Osteocyte (in vitro differentiated cells): ENCODE measurements around the gene CTSC. TPM values are rescaled to one million over a fixed set of nuclear protein-coding genes. Genes with fewer than 3 reads are reported as not detected.
A peak's percentile ranks its signal among the peaks of the same experiment; 100 is the strongest.

Source experiments
- DNase-seq: peaks from one replicate; pipeline ENCODE4 v3.0.0; 2021; ENCODE audit warnings: mixed read lengths; ENCODE audit not compliant: unreplicated experiment; ENCODE audit errors: extremely low spot score
- H3K27ac Mint-ChIP-seq: one replicate; pipeline ENCODE4 v1.8.0; 2021; ENCODE audit warnings: mild to moderate bottlenecking, mixed read lengths; ENCODE audit not compliant: unreplicated experiment
- H3K27me3 Mint-ChIP-seq: one replicate; pipeline ENCODE4 v1.8.0; 2021; ENCODE audit warnings: mixed read lengths; ENCODE audit not compliant: unreplicated experiment
- H3K36me3 Mint-ChIP-seq: one replicate; pipeline ENCODE4 v1.8.0; 2021; ENCODE audit warnings: mixed read lengths; ENCODE audit not compliant: unreplicated experiment
- H3K4me1 Mint-ChIP-seq: one replicate; pipeline ENCODE4 v1.8.0; 2021; ENCODE audit warnings: mixed read lengths; ENCODE audit not compliant: unreplicated experiment
- H3K4me3 Mint-ChIP-seq: one replicate; pipeline ENCODE4 v1.8.0; 2021; ENCODE audit warnings: mild to moderate bottlenecking, moderate library complexity, mixed read lengths; ENCODE audit not compliant: unreplicated experiment
- H3K9me3 Mint-ChIP-seq: one replicate; pipeline ENCODE4 v1.8.0; 2021; ENCODE audit warnings: mixed read lengths; ENCODE audit not compliant: unreplicated experiment
- CTCF ChIP-seq: fragments of 200-600 bp; sonication (generic); IDR thresholded peaks from 2 replicates; pipeline ENCODE4 v1.5.0; 2021; ENCODE audit warnings: antibody characterized with exemption, mild to moderate bottlenecking, moderate library complexity
- total RNA-seq: library from RNA; stranded (reverse); gene quantifications from 2 replicates; pipeline ENCODE4 v1.2.1, GENCODE V29; 2021

Gene CTSC
- total RNA-seq, 1 donor from 2014 or later, result 1.3 TPM

- DNase-seq, result no peak
- H3K27me3 Mint-ChIP-seq, result no peaks in the 10 kb centered on the region
- peaks cover 6% of the 10 kb centered on the region for H3K4me1 Mint-ChIP-seq
- H3K27ac Mint-ChIP-seq, result no peak overlapping the region
- no peak for TF ChIP-seq CTCF
- no peaks in the 10 kb centered on the region for H3K36me3 Mint-ChIP-seq
- H3K9me3 Mint-ChIP-seq, result no peaks in the 10 kb centered on the region
- H3K4me3 Mint-ChIP-seq, result no peak overlapping the region
Measured at GRCh38 chr11:88313441-88313840, 24.1 kb downstream of the CTSC start.

- Mint-ChIP-seq H3K9me3 (no peaks in the 10 kb centered on the region), H3K27me3 (no peaks in the 10 kb centered on the region), H3K36me3 (no peaks in the 10 kb centered on the region), H3K4me1 (peaks cover 6% of the 10 kb centered on the region), H3K27ac (peak overlapping the region; percentile 4), H3K4me3 (no peak overlapping the region)
- no peak for TF ChIP-seq CTCF
- DNase-seq, result no peak
Measured at GRCh38 chr11:88312628-88313027, 24.9 kb downstream of the CTSC start.

GRCh38 chr11:88310246-88310645 lies 27.3 kb downstream of the CTSC start:
- Mint-ChIP-seq H3K4me3 (no peak overlapping the region), H3K27me3 (no peaks in the 10 kb centered on the region), H3K4me1 (peaks cover 6% of the 10 kb centered on the region), H3K27ac (no peak overlapping the region), H3K36me3 (no peaks in the 10 kb centered on the region), H3K9me3 (no peaks in the 10 kb centered on the region)
- no peak for TF ChIP-seq CTCF
- DNase-seq, result no peak

- Mint-ChIP-seq H3K4me1 (peaks cover 6% of the 10 kb centered on the region), H3K9me3 (no peaks in the 10 kb centered on the region), H3K27me3 (no peaks in the 10 kb centered on the region), H3K4me3 (no peak overlapping the region), H3K36me3 (no peaks in the 10 kb centered on the region), H3K27ac (no peak overlapping the region)
- TF ChIP-seq CTCF, result no peak
- DNase-seq, result no peak
Measured at GRCh38 chr11:88308576-88308975, 29.0 kb downstream of the CTSC start.

GRCh38 chr11:88307749-88308425 lies 29.6 kb downstream of the CTSC start:
- Mint-ChIP-seq H3K36me3 (no peaks in the 10 kb centered on the region), H3K9me3 (no peaks in the 10 kb centered on the region), H3K27ac (no peak overlapping the region), H3K27me3 (no peaks in the 10 kb centered on the region), H3K4me3 (no peak overlapping the region), H3K4me1 (peaks cover 5% of the 10 kb centered on the region)
- TF ChIP-seq CTCF, result no peak
- no peak for DNase-seq
